NCI-H2227 treated with DMSO at 0.1 percent for 48 hours (cell line): ENCODE results near the gene HMGA1.
"Not testable (repeated sequence)": the region's sequence is repeated elsewhere in the genome, so short reads cannot be mapped to it uniquely, and the experiment has no call there.

ENCODE experiments used
- DNase-seq: peaks from one replicate; lab custom pipeline; 2025; lab: John Stamatoyannopoulos, UW

The HMGA1 gene

GRCh38 chr6:34260576-34261267, 24.0 kb downstream of the HMGA1 start:
- no peak for DNase-seq

GRCh38 chr6:34263484-34263883, 26.8 kb downstream of the HMGA1 start:
- DNase-seq, result not testable (repeated sequence)

GRCh38 chr6:34267746-34268145, 31.1 kb downstream of the HMGA1 start:
- no peak for DNase-seq

- DNase-seq, result not testable (repeated sequence)
These were observed 32.5 kb downstream of the HMGA1 start for GRCh38 chr6:34269132-34269531.

GRCh38 chr6:34269658-34270341, 33.1 kb downstream of the HMGA1 start:
- not testable (repeated sequence) for DNase-seq

GRCh38 chr6:34272013-34272926, 35.6 kb downstream of the HMGA1 start:
- DNase-seq, result no peak

- DNase-seq, result no peak
These were observed 36.7 kb downstream of the HMGA1 start for GRCh38 chr6:34273242-34273805.

GRCh38 chr6:34274129-34274528, 37.5 kb downstream of the HMGA1 start:
- no peak for DNase-seq

- no peak for DNase-seq
These were observed 38.6 kb downstream of the HMGA1 start for GRCh38 chr6:34275128-34275804.

GRCh38 chr6:34276191-34276590, 39.5 kb downstream of the HMGA1 start:
- DNase-seq, result no peak

GRCh38 chr6:34276881-34277762, 40.4 kb downstream of the HMGA1 start:
- no peak for DNase-seq

GRCh38 chr6:34277763-34278112, 41.1 kb downstream of the HMGA1 start:
- no peak for DNase-seq

- no peak for DNase-seq
These were observed 42.2 kb downstream of the HMGA1 start for GRCh38 chr6:34278833-34279232.

GRCh38 chr6:34280216-34280615, 43.5 kb downstream of the HMGA1 start:
- no peak for DNase-seq

GRCh38 chr6:34281702-34282334, 45.1 kb downstream of the HMGA1 start:
- DNase-seq, result no peak

- no peak for DNase-seq
These were observed 48.1 kb downstream of the HMGA1 start for GRCh38 chr6:34284563-34285447.

GRCh38 chr6:34285448-34286164, 48.9 kb downstream of the HMGA1 start:
- no peak for DNase-seq

- no peak for DNase-seq
These were observed 51.9 kb downstream of the HMGA1 start for GRCh38 chr6:34288581-34288980.

GRCh38 chr6:34289137-34289536, 52.5 kb downstream of the HMGA1 start:
- DNase-seq, result no peak
